Prostate gland (tissue), 2 donors: Measurements from ENCODE around the gene RYR2. TPM values are rescaled to one million over a fixed set of nuclear protein-coding genes. Genes with fewer than 3 reads are reported as not detected.

Experiments used
- DNase-seq: peaks from one replicate; pipeline ENCODE4 v3.0.0-alpha.2; 2019; ENCODE audit warnings: low spot score
- H3K27ac ChIP-seq, 2 donors: fragments of 200-600 bp; sonication (generic); 2 replicates each; pipeline ENCODE4 v1.5.1; 2017 to 2019
- H3K27me3 ChIP-seq: fragments of 200-600 bp; sonication (generic); replicated peaks from 2 replicates; pipeline ENCODE4 v1.5.1; 2019; ENCODE audit not compliant: insufficient read depth
- H3K36me3 ChIP-seq, 2 donors: fragments of 200-600 bp; sonication (generic); 1 replicate in 1 of 2; 2 replicates in 1 of 2; pipeline versions ENCODE4 v1.5.1 to v1.8.1; 2017 to 2019
- H3K4me1 ChIP-seq: fragments of 200-600 bp; sonication (generic); replicated peaks from 2 replicates; pipeline ENCODE4 v1.5.1; 2019
- H3K4me3 ChIP-seq, 2 donors: fragments of 200-600 bp; sonication (generic); 2 replicates each; pipeline ENCODE4 v1.5.1; 2017 to 2019
- H3K9me3 ChIP-seq: fragments of 200-600 bp; sonication (generic); 2 replicates; pipeline ENCODE4 v1.5.1; 2017
- POLR2A ChIP-seq: fragments of 450-650 bp; IDR thresholded peaks from one replicate; pipeline ENCODE4 v1.6.1; 2016; ENCODE audit warnings: antibody characterized with exemption, mild to moderate bottlenecking
- POLR2AphosphoS5 ChIP-seq: sonication (generic); formaldehyde crosslinking; IDR thresholded peaks from one replicate; pipeline ENCODE4 v1.6.1; 2017; ENCODE audit warnings: antibody characterized with exemption
- intact Hi-C: fragments of 100-400 bp; cut with DNase I; formaldehyde crosslinking; loops from one replicate; pipeline ENCODE4 v1.14.2; 2022
- microRNA-seq: library from miRNA; unstranded; fragments of <30 nt; microRNA quantifications from one replicate; pipeline ENCODE4, GENCODE V29; 2016
- small RNA-seq, 2 donors: library from RNA; depleted of rRNA; stranded (forward); fragments of <200 nt; gene quantifications; one replicate each; pipeline ENCODE3, GENCODE V24; 2016
- total RNA-seq, 2 donors: library from RNA; depleted of rRNA; stranded (reverse); fragments of >200 nt; gene quantifications; one replicate each; pipeline ENCODE4 v1.1.0, GENCODE V29; 2016
- TF ChIP-seq, protein P1 (sequence below), 4 experiments: fragments of 200-600 bp in 2 of 4; fragments of 450-650 bp in 2 of 4; sonication (generic) in 2 of 4; IDR thresholded peaks; 1 replicate in 3 of 4; 2 replicates in 1 of 4; pipeline ENCODE4 v1.5.1; 2016 to 2019; ENCODE audit warnings: antibody characterized with exemption in 4 of 4, mild to moderate bottlenecking in 2 of 4, moderate library complexity in 2 of 4

The RYR2 gene
- total RNA-seq, 2 donors from 2014 or later: 2.9 to 6.7 TPM

DNA sequence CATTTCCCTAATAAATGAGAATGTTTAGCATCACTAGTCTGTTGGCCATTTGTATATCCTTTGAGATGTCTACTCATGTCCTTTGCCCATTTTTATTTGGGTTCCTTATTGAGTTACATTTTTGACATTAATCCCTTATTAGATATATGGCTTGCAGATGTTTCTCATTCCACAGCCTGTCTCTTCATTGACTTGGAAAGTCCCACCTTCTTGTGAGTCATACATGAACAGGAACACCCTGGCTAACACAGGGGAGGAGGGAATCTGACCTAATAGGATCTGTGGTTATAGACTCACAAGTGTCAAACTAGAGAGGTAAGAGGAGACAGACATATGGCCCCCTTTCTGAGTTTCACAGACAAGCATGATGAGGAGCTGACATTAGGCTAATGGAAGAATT lies 837.2 kb downstream of the RYR2 start:
- H3K27ac ChIP-seq: no peak overlapping the region
- H3K9me3 ChIP-seq: no peaks in the 10 kb centered on the region
- no peaks in the 10 kb centered on the region for H3K36me3 ChIP-seq
- intact Hi-C loops: no loop called here
- TF ChIP-seq, protein P1, sequence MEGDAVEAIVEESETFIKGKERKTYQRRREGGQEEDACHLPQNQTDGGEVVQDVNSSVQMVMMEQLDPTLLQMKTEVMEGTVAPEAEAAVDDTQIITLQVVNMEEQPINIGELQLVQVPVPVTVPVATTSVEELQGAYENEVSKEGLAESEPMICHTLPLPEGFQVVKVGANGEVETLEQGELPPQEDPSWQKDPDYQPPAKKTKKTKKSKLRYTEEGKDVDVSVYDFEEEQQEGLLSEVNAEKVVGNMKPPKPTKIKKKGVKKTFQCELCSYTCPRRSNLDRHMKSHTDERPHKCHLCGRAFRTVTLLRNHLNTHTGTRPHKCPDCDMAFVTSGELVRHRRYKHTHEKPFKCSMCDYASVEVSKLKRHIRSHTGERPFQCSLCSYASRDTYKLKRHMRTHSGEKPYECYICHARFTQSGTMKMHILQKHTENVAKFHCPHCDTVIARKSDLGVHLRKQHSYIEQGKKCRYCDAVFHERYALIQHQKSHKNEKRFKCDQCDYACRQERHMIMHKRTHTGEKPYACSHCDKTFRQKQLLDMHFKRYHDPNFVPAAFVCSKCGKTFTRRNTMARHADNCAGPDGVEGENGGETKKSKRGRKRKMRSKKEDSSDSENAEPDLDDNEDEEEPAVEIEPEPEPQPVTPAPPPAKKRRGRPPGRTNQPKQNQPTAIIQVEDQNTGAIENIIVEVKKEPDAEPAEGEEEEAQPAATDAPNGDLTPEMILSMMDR (IDR thresholded peaks at IDR 0.05): no peak
- TF ChIP-seq POLR2A (no peak), POLR2AphosphoS5 (no peak)
- H3K4me1 ChIP-seq: no peaks in the 10 kb centered on the region
- no peak for DNase-seq
- no peak overlapping the region for H3K4me3 ChIP-seq
- no peaks in the 10 kb centered on the region for H3K27me3 ChIP-seq

Small RNA genes within 50 kb of the gene (microRNA-seq; reads per million reads assigned to microRNA genes)
- not detected for gene MIR4428

Small RNA genes within 50 kb of the gene (small RNA-seq; reads per million reads assigned to genes)
- 0 reads per million in 2 donors for gene MIR4428
- gene RF00402: 0 reads per million in 2 donors

Other genes with a start within 250 kb of the RYR2 start
- gene MTR, start 246.9 kb upstream of the RYR2 start, total RNA-seq: 10 to 100 TPM; 18.8 to 48.7 TPM
- not detected for gene MT1HL1, start 37.7 kb upstream of the RYR2 start, total RNA-seq